Activated gamma-delta T cell treated with Interleukin-2 at 50 U/mL for 16 hours (primary cell): Measurements from ENCODE around the gene UPP1.
"Not testable (repeated sequence)": the region's sequence is repeated elsewhere in the genome, so short reads cannot be mapped to it uniquely, and the experiment has no call there.

Source experiments
- DNase-seq: peaks from one replicate; pipeline ENCODE4 v3.0.0-alpha.2; 2020

UPP1 gene

DNA sequence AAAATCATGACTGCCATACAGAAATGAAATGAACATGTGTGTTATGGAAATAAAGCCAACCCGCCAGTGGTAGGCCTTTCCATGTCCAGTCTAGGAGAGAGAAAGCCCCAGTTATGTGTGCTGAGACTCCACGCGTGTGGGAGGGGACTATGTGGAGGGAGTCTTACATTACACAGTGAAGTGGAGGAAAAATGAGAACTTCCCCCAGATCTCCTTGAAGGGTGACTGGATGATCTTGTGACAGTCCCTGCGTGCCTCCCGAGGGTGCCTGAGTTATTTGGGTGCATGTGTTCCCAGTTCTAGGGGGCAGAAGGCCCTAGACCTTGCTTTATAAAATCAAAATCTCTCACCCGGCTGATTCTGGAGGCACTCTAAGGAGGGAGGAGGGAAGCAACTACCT lies 24.2 kb downstream of the UPP1 start:
- DNase-seq: no peak

DNA sequence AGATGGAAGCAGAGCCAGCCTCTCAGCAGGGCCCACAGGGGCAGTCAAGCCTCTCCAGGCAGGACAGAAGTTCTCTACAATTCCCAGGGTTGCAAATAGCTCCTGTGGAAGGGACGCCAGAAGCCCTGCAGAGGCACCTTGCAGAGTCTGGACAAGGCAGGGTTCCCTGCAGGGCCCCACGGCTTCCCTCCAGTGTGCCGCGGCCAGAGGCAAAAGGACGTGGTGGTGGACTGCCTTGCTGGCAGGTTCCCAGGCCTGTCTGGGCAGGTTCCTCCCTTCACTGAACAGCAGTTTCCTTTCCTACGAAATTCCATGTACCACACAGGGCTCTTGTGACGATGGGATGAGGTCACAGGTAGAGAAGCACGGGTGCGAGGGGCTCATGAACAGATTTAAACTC lies 25.1 kb downstream of the UPP1 start:
- DNase-seq: no peak

DNA sequence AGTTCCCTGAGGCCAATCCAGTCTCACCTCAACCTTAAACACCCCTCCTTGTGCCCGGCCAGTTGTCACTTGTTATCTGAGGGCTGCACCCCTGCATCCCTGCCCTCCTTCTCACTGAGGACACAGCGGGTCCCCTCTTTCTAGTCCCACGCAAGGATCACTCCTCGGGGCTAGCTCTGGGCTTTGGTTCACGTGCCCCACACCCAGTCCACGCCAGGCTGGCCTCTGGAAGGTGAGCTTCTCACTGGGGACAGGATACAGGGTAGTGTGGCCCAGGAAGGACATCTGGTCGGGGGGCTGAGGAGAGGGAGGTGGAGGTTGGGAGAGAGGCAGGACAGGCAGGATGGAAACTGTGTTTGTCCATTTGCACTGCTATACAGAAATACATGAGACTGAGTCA lies 25.5 kb downstream of the UPP1 start:
- DNase-seq: no peak

DNA sequence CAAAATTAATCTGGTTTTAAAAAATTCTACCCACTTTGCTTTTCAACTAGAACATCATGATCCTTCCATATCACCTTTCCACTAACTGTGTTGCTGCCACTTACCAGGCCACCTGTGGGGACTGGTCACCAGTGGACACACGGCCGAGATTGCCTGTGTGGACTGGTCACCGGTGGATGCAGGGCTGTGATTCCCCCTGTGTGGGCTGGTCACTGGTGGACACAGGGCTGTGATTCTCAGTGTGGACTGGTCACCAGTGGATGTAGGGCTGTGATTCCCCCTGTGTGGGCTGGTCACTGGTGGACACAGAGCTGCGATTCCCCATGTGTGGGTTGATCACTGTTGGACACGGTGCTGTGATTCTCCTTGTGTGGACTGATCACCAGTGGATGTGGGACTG lies 27.0 kb downstream of the UPP1 start:
- DNase-seq: no peak

DNA sequence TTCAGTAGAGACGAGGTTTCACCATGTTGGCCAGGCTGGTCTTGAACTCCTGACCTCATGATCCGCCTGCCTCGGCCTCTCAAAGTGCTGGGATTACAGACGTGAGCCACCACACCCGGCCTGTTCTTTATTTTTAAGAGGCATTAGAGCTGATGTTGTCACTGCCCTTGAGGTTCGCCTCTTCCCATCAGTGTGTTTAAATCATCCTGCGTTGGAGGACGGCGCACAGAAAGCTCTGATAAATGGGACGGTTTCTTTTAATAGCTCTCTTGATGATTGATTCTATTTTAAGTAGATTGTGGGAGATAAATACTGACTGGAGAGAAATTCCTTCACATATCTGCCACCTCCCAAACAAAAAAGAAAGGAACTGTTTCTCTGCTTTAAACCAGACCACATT lies 29.0 kb downstream of the UPP1 start:
- no peak for DNase-seq

DNA sequence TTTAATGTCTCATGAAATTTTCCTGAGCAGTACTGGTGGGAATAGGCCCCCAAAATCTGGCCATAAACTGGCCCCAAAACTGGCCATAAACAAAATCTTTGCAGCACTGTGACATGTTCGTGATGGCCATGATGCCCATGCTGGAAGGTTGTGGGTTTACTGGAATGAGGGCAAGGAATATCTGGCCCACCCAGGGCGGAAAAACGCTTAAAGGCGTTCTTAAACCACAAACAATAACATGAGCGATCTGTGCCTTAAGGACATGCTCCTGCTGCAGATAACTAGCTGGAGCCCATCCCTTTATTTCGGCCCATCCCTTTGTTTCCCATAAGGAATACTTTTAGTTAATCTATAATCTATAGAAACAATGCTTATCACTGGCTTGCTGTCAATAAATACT lies 31.5 kb downstream of the UPP1 start:
- DNase-seq: not testable (repeated sequence)

DNA sequence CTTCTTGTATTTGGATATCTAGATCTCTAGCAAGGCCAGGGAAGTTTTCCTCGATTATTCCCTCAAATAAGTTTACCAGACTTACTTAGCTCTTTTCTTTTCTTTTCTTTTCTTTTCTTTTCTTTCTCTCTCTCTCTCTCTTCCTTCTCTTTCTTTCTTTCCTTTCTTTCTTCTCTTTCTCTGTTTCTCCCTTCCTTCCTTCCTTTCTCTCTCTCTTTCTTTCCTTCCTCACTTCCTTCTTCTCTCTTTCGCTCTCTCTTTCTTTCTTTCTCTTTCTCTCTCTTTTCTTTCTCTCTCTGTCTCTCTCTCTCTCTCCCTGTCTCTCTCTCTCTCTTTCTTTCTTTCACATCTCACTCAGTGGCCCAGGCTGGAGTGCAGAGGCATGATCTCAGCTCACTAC lies 37.0 kb downstream of the UPP1 start:
- DNase-seq: no peak

DNA sequence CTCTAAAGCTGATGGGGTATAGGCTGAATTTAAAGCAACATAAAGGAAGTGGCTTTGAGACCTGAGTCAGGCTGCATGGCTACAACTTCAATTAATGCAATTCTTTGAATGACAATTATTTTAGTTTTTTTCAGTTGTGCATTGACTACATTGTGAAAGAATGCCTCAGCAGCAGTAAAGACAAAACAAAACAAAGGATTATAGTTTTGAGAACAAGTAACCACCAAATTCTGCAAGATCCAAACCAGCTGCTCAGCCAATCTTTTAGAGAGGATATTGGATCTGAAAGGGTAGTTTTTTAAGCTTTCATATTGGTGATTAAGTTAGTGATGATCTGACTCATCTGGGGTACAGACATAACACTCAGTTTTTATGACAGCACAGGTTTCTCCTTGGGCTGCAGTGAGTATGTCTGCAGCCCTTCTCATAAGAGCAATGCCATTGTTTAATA lies 41.6 kb downstream of the UPP1 start:
- no peak for DNase-seq

DNA sequence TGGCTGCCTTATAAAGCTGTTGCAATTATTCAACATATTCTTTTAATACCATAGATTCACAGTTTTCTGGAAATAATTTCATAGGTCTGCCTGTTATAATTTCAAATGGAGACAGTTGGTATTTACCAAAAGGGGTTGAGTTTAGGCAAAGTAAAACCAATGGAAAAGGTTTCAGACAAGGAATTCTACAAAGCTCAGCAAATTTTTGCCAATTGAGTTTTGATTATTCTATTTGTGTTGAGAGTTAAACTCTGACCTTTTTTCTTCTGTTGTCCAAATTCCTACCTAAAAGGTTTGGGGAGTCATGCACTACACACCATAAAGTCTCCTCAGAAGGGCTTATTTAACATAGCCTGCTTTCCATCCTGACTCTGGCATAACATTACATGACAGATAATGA lies 43.7 kb downstream of the UPP1 start:
- no peak for DNase-seq

DNA sequence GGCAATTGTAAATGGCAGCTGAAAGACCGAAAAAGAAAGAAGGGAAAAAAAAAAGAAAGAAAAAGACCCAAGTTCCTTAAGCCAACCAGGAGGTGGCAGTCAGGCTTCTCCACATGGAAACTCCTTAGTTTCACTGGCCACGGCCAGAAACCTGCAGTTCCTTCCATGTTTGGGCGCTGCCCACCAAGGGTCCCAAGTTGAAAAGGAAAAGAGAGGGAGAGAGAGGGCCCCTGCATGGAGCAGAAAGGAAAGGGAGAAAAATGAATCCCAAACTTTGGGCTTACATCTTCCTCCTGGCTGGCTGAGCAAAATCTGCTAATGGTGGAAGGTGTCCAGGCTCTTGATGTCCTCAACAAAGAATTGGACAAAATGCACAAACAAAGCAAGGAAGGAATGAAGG lies 50.4 kb downstream of the UPP1 start:
- no peak for DNase-seq

DNA sequence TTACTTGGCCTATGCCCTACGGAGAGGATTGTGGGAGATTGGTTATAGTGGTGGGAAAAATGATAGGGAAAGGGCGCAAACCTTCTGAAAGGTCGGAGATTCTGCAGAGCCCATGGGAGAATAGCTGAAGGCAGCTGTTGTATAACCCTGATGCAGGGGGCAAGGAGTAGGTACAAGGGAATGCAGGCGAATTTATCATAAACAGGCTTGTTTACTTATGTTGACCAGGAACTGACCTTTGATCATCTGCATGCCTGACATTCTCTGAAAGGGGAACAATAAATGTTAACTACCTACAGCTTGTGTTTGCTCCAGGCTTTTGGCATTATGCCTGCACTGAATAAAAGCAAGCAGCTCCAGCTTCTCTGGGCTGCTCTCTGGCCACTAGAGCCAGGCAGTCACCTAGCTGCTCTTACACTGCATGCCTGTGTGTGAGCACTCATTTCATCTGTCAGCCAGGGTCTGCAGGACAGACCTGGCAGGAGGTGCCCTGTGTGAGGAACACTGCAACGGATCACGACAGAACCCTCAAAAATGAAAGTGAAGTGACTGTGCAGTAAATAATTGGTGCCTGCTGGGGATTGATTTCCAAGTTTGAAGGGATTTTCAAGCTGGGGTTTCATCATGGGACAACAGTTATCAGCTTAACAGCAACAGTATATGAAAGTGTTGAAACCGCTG lies 51.1 kb downstream of the UPP1 start:
- DNase-seq: no peak

DNA sequence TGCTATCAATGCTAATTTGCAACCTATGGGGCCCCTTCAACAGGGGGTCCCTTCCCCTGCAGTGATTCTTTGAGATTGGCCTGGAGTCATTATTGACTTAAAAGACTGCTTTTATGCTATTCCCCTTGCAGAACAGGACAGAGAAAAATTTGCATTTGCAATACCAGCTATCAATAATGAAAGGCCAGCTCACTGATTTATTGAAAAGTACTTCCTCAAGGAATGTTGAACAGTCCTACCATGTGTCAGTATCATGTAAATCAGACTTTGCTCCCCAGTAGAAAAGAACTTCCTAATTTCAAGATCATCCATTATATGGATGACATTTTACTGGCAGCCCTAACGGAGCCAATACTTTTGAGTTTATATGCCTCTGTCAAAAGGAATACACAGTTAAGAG lies 52.5 kb downstream of the UPP1 start:
- no peak for DNase-seq

DNA sequence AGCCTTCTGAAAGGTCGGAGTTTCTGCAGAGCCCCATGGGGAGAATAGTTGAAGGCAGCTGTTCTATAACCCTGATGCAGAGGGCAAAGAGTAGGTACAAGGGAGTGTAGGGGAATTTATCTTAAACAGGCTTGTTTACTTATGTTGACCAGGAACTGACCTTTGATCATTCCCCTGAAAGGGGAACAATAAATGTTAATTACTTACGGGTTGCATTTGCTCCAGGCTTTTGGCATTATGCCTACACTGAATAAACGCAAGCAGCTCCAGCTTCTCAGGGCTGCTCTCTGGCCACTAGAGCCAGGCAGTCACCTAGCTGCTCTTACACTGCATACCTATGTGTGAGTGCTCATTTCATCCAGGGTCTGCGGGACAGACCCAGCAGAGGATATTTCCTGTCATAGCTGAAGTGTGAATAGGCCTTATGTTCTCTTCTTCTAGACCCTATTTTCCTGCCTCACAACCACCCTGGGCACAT lies 55.3 kb downstream of the UPP1 start:
- no peak for DNase-seq

DNA sequence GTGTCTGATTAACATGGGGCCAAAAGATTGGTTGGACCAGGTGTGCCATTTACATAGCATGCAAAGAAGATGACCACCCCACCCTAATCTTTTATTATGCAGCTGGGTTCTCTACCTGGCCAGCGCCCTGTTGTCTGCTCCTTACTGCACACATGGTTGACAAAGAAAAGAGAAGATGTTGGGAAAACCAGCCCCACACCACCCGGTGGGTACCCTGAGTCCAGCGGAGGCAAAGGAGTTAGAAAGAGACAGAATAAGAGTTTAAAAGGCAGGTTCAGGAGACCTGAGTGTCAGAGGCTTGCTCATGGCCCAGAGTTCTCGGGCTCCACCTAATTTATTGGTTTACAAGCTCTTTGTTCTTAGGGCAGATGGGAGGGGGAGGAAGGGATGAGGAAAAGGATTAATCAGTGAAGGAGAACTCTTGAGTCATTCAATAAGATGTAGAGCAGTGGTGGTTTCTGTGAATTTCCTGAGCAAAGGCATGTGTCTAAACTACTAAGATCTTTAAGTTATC lies 58.1 kb downstream of the UPP1 start:
- no peak for DNase-seq

DNA sequence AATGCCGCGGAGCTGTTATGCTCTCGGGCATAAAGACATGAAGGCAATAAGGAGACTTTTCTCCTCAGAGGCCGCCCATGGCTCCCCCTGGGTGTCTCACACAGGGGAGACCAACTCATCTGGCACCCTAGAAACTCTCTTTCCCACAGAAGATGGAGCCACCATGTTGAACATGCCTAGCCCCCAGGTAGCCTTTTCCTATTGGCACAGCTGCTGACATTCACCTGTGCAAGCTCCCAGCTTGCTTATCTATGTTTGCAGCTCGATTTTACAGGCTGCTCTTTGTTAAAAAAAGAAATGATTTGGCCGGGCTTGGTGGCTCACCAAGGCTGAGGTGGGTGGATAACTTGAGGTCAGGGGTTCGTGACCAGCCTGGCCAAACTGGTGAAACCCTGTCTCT lies 58.6 kb downstream of the UPP1 start:
- not testable (repeated sequence) for DNase-seq

DNA sequence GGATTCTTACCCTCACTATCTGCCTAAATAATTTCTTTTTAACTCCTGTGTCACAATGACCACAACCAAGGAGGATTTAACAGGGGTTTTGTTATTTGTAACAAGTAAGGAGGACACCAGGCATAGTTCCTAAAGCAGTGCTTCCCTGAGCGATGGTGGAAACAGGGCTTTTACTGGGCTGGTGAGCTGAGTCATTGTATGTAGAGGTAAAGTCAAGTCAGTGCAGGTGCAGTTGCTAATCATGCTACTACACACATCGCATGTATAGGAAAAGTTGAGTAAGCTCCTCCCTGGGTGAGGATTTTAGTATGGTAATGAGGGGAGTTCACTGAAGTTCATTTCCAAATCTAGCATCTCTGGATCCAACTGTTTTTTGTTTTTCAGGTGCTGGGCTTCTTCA lies 59.2 kb downstream of the UPP1 start:
- no peak for DNase-seq

DNA sequence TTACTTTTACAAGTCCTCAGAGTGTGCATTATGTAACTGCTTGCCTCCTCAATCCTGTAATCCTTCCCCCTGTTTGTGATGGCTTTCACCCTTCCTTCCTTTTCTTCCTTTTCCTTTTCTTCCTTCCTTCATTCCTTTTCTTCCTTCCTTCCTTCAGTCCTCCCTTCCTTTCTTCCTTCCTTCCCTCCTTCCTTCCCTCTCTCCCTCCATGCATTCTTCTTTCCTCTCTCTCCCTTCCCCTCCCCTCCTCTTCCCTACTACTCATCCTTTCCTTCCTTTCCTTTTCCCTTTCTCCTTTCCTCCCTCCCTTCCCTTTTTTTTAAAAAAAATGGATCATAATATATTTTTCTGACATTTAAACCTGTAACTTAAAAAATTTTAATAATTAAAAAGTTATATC lies 60.0 kb downstream of the UPP1 start:
- no peak for DNase-seq

DNA sequence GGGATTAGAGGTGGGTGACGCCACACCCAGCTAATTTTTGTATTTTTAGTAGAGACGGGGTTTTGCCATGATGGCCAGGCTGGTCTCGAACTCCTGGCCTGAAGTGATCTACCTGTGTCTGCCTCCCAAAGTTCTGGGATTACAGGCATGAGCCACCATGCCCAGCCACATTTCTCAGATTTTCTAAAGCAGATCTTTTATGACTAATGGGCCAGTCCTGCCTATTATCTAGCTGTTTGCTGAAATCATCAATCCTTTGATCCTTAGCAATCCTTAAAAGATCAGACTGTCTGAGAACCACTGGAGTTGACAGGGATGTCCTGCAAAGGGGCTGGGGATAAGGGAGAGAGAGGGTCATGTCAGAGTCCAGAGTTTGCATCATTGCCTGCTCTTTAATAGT lies 61.0 kb downstream of the UPP1 start:
- no peak for DNase-seq

DNA sequence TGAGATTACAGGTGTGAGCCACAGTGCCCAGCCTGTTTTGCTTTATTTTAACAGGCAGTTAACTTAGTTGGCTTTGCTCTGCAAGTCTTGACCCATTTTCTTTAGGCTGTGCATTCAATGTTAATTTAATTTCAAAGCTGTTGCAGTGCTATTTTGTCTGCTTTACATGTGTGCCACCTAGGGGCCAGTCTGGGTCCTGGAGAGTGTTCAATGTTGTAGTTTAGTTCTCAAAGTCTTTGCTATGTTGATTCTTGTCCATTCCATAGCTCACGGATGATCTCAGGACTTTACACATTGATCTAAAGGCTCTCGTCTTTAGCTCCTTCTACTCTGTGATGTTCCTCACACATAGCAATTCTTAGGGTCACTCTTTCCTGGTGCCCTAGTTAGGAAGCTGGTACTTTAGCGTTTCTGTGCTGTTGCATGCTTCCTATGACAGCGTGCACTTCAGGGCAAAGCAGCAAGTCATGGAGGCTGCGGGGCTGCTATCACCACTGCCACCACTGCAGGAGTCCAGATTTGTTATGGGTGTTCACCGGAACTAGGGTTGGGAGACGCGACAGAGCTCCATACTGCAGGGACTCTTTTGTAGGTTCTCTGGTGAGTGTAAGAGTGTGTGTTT lies 65.8 kb downstream of the UPP1 start:
- peak; percentile 16 for DNase-seq
